Measurements from ENCODE around the gene SLC35D1.
A peak's percentile ranks its signal among the peaks of the same experiment; 100 is the strongest.

Gene SLC35D1

GRCh38 chr1:67043366-67043765 is 10.6 kb downstream of the SLC35D1 start:
- no peak for DNase-seq

GRCh38 chr1:67041841-67042503 is 12.0 kb downstream of the SLC35D1 start:
- DNase-seq = no peak

- no peak for DNase-seq
Observed at GRCh38 chr1:67040405-67040804, 13.5 kb downstream of the SLC35D1 start.

GRCh38 chr1:67031859-67032247 is 22.1 kb downstream of the SLC35D1 start:
- DNase-seq = no peak

- no peak for DNase-seq
Observed at GRCh38 chr1:67031121-67031858, 22.7 kb downstream of the SLC35D1 start.

GRCh38 chr1:67029472-67029871 is 24.5 kb downstream of the SLC35D1 start:
- no peak for DNase-seq

GRCh38 chr1:67020765-67021164 is 33.2 kb downstream of the SLC35D1 start:
- no peak for DNase-seq

- DNase-seq = no peak
Observed at GRCh38 chr1:67020304-67020703, 33.6 kb downstream of the SLC35D1 start.

- no peak for DNase-seq
Observed at GRCh38 chr1:67019600-67020136, 34.3 kb downstream of the SLC35D1 start.

GRCh38 chr1:67019121-67019520 is 34.8 kb downstream of the SLC35D1 start:
- DNase-seq = no peak

- no peak for DNase-seq
Observed at GRCh38 chr1:67018574-67018973, 35.4 kb downstream of the SLC35D1 start.

GRCh38 chr1:67013573-67013972 is 40.4 kb downstream of the SLC35D1 start:
- DNase-seq = no peak

- DNase-seq = no peak
Observed at GRCh38 chr1:67009792-67010191, 44.2 kb downstream of the SLC35D1 start.

- DNase-seq = no peak
Observed at GRCh38 chr1:67005068-67005467, 48.9 kb downstream of the SLC35D1 start.

- no peak for DNase-seq
Observed at GRCh38 chr1:67004176-67004575, 49.8 kb downstream of the SLC35D1 start.

- DNase-seq = no peak
Observed at GRCh38 chr1:67001682-67002425, 52.1 kb downstream of the SLC35D1 start.

- peak; percentile 86 for DNase-seq
Observed at GRCh38 chr1:66999640-67000400, 54.1 kb downstream of the SLC35D1 start.

- DNase-seq = peak; percentile 51
Observed at GRCh38 chr1:66998972-66999371, 55.0 kb downstream of the SLC35D1 start.

GRCh38 chr1:66996018-66996682 is 57.8 kb downstream of the SLC35D1 start:
- DNase-seq = peak; percentile 64

GRCh38 chr1:66993076-66993475 is 60.9 kb downstream of the SLC35D1 start:
- no peak for DNase-seq

- no peak for DNase-seq
Observed at GRCh38 chr1:66985835-66986234, 68.1 kb downstream of the SLC35D1 start.

GRCh38 chr1:66984491-66984890 is 69.5 kb downstream of the SLC35D1 start:
- no peak for DNase-seq
